Keratinocyte (primary cell): ENCODE data around the gene FBLN5. TPM values are rescaled to one million over a fixed set of nuclear protein-coding genes. Genes with fewer than 3 reads are reported as not detected.

ENCODE experiments used
- DNase-seq: peaks from one replicate; pipeline ENCODE4 v3.0.0-alpha.2; 2011; ENCODE audit warnings: low read depth, missing footprints, low spot score
- FAIRE-seq: peaks from 2 replicates; lab custom pipeline; 2011; peaks lifted over from hg19 to GRCh38; lab: Jason Lieb, UNC
- H2AFZ ChIP-seq: 2 replicates; pipeline ENCODE4 v1.6.0; 2012; ENCODE audit warnings: low read length, control low read depth, inconsistent platforms; ENCODE audit not compliant: control insufficient read depth
- H3K27ac ChIP-seq: 2 replicates; pipeline ENCODE4 v1.5.1; 2011; ENCODE audit warnings: low read length; ENCODE audit not compliant: control insufficient read depth, insufficient read depth
- H3K27me3 ChIP-seq: 3 replicates; pipeline ENCODE4 v1.6.0; 2011; ENCODE audit warnings: low read length; ENCODE audit not compliant: control insufficient read depth, insufficient read depth; ENCODE audit errors: extremely low read depth
- H3K36me3 ChIP-seq, 2 experiments: 2 replicates in 1 of 2; 3 replicates in 1 of 2; pipeline ENCODE4 v1.5.1; 2011; ENCODE audit warnings: low read length in 2 of 2, mild to moderate bottlenecking in 1 of 2; ENCODE audit not compliant: control insufficient read depth in 2 of 2, insufficient read depth in 2 of 2; ENCODE audit errors: extremely low read depth in 1 of 2
- H3K4me1 ChIP-seq: 3 replicates; pipeline ENCODE4 v1.5.1; 2011; ENCODE audit warnings: low read length; ENCODE audit not compliant: control insufficient read depth, insufficient read depth; ENCODE audit errors: extremely low read depth
- H3K4me2 ChIP-seq: 3 replicates; pipeline ENCODE4 v1.6.0; 2011; ENCODE audit warnings: low read depth, low read length; ENCODE audit not compliant: control insufficient read depth, insufficient read depth; ENCODE audit errors: extremely low read depth
- H3K4me3 ChIP-seq, 3 experiments: fragments of 200-600 bp in 1 of 3; sonication (generic) in 1 of 3; 2 replicates in 2 of 3; 3 replicates in 1 of 3; pipeline ENCODE4 v1.5.1; 2011 to 2016; ENCODE audit warnings: low read length in 3 of 3, mild to moderate bottlenecking in 3 of 3, control low read depth in 2 of 3, inconsistent platforms in 1 of 3, low read depth in 1 of 3, mixed read lengths in 1 of 3, mixed run types in 1 of 3, moderate library complexity in 1 of 3; ENCODE audit not compliant: control insufficient read depth in 2 of 3, insufficient read depth in 2 of 3; ENCODE audit errors: extremely low read depth in 1 of 3
- H3K79me2 ChIP-seq: 2 replicates; pipeline ENCODE4 v1.6.0; 2012; ENCODE audit warnings: low read length; ENCODE audit not compliant: control insufficient read depth, insufficient read depth
- H3K9ac ChIP-seq: 3 replicates; pipeline ENCODE4 v1.6.0; 2011; ENCODE audit warnings: low read length; ENCODE audit not compliant: control insufficient read depth, insufficient read depth; ENCODE audit errors: extremely low read depth
- H3K9me1 ChIP-seq: 3 replicates; pipeline ENCODE4 v1.6.0; 2011; ENCODE audit warnings: low read length; ENCODE audit not compliant: control insufficient read depth, insufficient read depth; ENCODE audit errors: extremely low read depth
- H3K9me3 ChIP-seq: 2 replicates; pipeline ENCODE4 v1.5.1; 2012; ENCODE audit warnings: low read depth, low read length; ENCODE audit not compliant: control insufficient read depth
- H4K20me1 ChIP-seq: 3 replicates; pipeline ENCODE4 v1.6.0; 2011; ENCODE audit warnings: low read length; ENCODE audit not compliant: control insufficient read depth, insufficient read depth; ENCODE audit errors: extremely low read depth
- CTCF ChIP-seq, 3 experiments: IDR thresholded peaks in 1 of 3; conservative IDR thresholded peaks in 1 of 3; optimal IDR thresholded peaks in 1 of 3; 2 replicates in 2 of 3; 3 replicates in 1 of 3; pipeline versions ENCODE3 to v1.5.1; 2011; ENCODE audit warnings: low read length in 3 of 3, mild to moderate bottlenecking in 3 of 3, moderate library complexity in 2 of 3, control low read depth in 1 of 3, inconsistent platforms in 1 of 3; ENCODE audit not compliant: insufficient read depth in 2 of 3; ENCODE audit errors: extremely low read depth in 1 of 3
- EZH2 ChIP-seq: IDR thresholded peaks from one replicate; pipeline ENCODE4 v1.6.1; 2012; ENCODE audit warnings: inconsistent platforms, mild to moderate bottlenecking, low read length, moderate library complexity
- dilution Hi-C: fragments of 300-500 bp; cut with MboI; formaldehyde crosslinking; loops from one replicate; pipeline ENCODE4 v1.7.0; 2020; ENCODE audit warnings: low sequenced_read_pairs; ENCODE audit not compliant: extremely low pct_ligation_motif_present
- polyA plus RNA-seq, 5 experiments: library from polyadenylated mRNA; depleted of rRNA in 3 of 5; stranded (reverse) in 3 of 5; stranded (forward) in 1 of 5; unstranded in 1 of 5; fragments of >200 nt; gene quantifications; 1 replicate in 1 of 5; 2 replicates in 3 of 5; 3 replicates in 1 of 5; pipeline versions ENCODE4 v1.2.1 to v1.2.3, GENCODE V29; 2011 to 2012; ENCODE audit warnings: missing spikeins in 2 of 5, low read depth in 1 of 5, low replicate concordance in 1 of 5

FBLN5 gene
- polyA plus RNA-seq, 1 donor (not counting 4 experiments of a cell fraction or from before 2014, with no cell fraction given): 0.10 TPM

- H3K9me1 ChIP-seq: no peaks in the 10 kb centered on the region
- no peaks in the 10 kb centered on the region for H3K9me3 ChIP-seq
- peak; percentile 67 for FAIRE-seq
- dilution Hi-C loops: no loop called here
- TF ChIP-seq EZH2 (no peak), CTCF (optimal IDR thresholded peaks at IDR 0.05 in 1 of 3, IDR thresholded peaks at IDR 0.05 in 1 of 3, conservative IDR thresholded peaks at IDR 0.05 in 1 of 3; ENCODE audit: extremely low read depth in 1 of 3, insufficient read depth in 2 of 3, low read length in 3 of 3) (no peak)
- H3K36me3 ChIP-seq: no peaks in the 10 kb centered on the region
- no peak overlapping the region for H3K4me2 ChIP-seq
- no peaks in the 10 kb centered on the region for H3K27me3 ChIP-seq
- H4K20me1 ChIP-seq: no peaks in the 10 kb centered on the region
- DNase-seq: no peak
- H3K79me2 ChIP-seq: peaks cover 21% of the 10 kb centered on the region
- no peak overlapping the region for H3K4me3 ChIP-seq
- H3K4me1 ChIP-seq: peaks cover 10% of the 10 kb centered on the region
- no peak overlapping the region for H2AFZ ChIP-seq
- no peak overlapping the region for H3K27ac ChIP-seq
- H3K9ac ChIP-seq: no peak overlapping the region
These were observed 116.7 kb downstream of the FBLN5 start for GRCh38 chr14:91830777-91831176.

GRCh38 chr14:91829511-91829910, 118.0 kb downstream of the FBLN5 start:
- peaks cover 18% of the 10 kb centered on the region for H3K79me2 ChIP-seq
- DNase-seq: no peak
- no peaks in the 10 kb centered on the region for H3K9me1 ChIP-seq
- no peaks in the 10 kb centered on the region for H4K20me1 ChIP-seq
- H3K27me3 ChIP-seq: no peaks in the 10 kb centered on the region
- H3K9ac ChIP-seq: no peak overlapping the region
- no peak overlapping the region for H3K4me2 ChIP-seq
- H3K27ac ChIP-seq: no peak overlapping the region
- peaks cover 3% of the 10 kb centered on the region for H3K4me1 ChIP-seq
- H3K36me3 ChIP-seq: no peaks in the 10 kb centered on the region
- dilution Hi-C loops: no loop called here
- no peak overlapping the region for H3K4me3 ChIP-seq
- no peak for FAIRE-seq
- TF ChIP-seq CTCF (optimal IDR thresholded peaks at IDR 0.05 in 1 of 3, IDR thresholded peaks at IDR 0.05 in 1 of 3, conservative IDR thresholded peaks at IDR 0.05 in 1 of 3; ENCODE audit: extremely low read depth in 1 of 3, insufficient read depth in 2 of 3, low read length in 3 of 3) (no peak), EZH2 (no peak)
- no peaks in the 10 kb centered on the region for H3K9me3 ChIP-seq
- no peak overlapping the region for H2AFZ ChIP-seq
